Stomach (tissue), 19 donors: Measurements from ENCODE around the gene PIP5K1B. TPM values are rescaled to one million over a fixed set of nuclear protein-coding genes. Genes with fewer than 3 reads are reported as not detected.

ENCODE experiments used
- DNase-seq, 2 donors: peaks; one replicate each; pipeline versions ENCODE4 v3.0.0 to v3.0.0-alpha.2; 2013 to 2019
- H3K27ac ChIP-seq, 5 donors: fragments of 200-600 bp in 4 of 5; sonication (generic) in 4 of 5; one replicate each; pipeline ENCODE4 v1.5.1; 2013 to 2019; ENCODE audit warnings: mild to moderate bottlenecking in 1 of 5, moderate library complexity in 1 of 5
- H3K27me3 ChIP-seq, 3 donors: fragments of 200-600 bp; sonication (generic); one replicate each; pipeline ENCODE4 v1.5.1; 2017 to 2019; ENCODE audit warnings: mixed run types in 1 of 3
- H3K36me3 ChIP-seq, 4 donors: fragments of 200-600 bp; sonication (generic); 1 replicate in 3 of 4; 2 replicates in 1 of 4; pipeline ENCODE4 v1.5.1; 2016 to 2019
- H3K4me1 ChIP-seq, 4 donors: fragments of 200-600 bp; sonication (generic); one replicate each; pipeline ENCODE4 v1.5.1; 2016 to 2019
- H3K4me3 ChIP-seq, 4 donors: fragments of 200-600 bp; sonication (generic) in 3 of 4; one replicate each; pipeline ENCODE4 v1.5.1; 2016 to 2019; ENCODE audit warnings: mild to moderate bottlenecking in 1 of 4
- H3K9me3 ChIP-seq, 4 donors: fragments of 200-600 bp; sonication (generic); one replicate each; pipeline ENCODE4 v1.5.1; 2016 to 2019
- CTCF ChIP-seq, 7 experiments: fragments of 450-650 bp in 4 of 7; fragments of 200-600 bp in 3 of 7; sonication (generic) in 3 of 7; IDR thresholded peaks; one replicate each; pipeline ENCODE4 v1.5.1; 2016 to 2019; ENCODE audit warnings: antibody characterized with exemption in 7 of 7, control low read depth in 2 of 7, mild to moderate bottlenecking in 1 of 7
- EP300 ChIP-seq: sonication (generic); formaldehyde crosslinking; IDR thresholded peaks from one replicate; pipeline ENCODE4 v1.6.1; 2017; ENCODE audit warnings: antibody characterized with exemption
- POLR2A ChIP-seq, 4 donors: fragments of 450-650 bp; IDR thresholded peaks; one replicate each; pipeline ENCODE4 v1.6.1; 2016; ENCODE audit warnings: antibody characterized with exemption in 4 of 4, control low read depth in 2 of 4, mild to moderate bottlenecking in 1 of 4, moderate library complexity in 1 of 4
- POLR2AphosphoS5 ChIP-seq, 3 donors: sonication (generic); formaldehyde crosslinking; IDR thresholded peaks; one replicate each; pipeline ENCODE4 v1.6.1; 2016; ENCODE audit warnings: antibody characterized with exemption in 3 of 3
- WGBS, 5 donors: extraction: QIAGEN DNeasy Blood & Tissue Kit in 3 of 5; methylation state at CpG; one replicate each; pipeline versions ENCODE4 v1.1.5 to v1.1.7; 2013 to 2018; 5-methylcytosine and 5-hydroxymethylcytosine counted together
- intact Hi-C: fragments of 100-400 bp; cut with DNase I; formaldehyde crosslinking; loops from one replicate; pipeline ENCODE4 v1.15.1; 2023; ENCODE audit warnings: low total_unique reads
- long read RNA-seq, 10 donors: transcript quantifications; one replicate each; lab custom pipeline, GENCODE V29; 2026
- polyA plus RNA-seq, 3 donors: library from polyadenylated mRNA; stranded (reverse); fragments of 200-250 nt; gene quantifications; one replicate each; pipeline ENCODE4 v1.2.3, GENCODE V29; 2013
- total RNA-seq, 5 donors: library from RNA; depleted of rRNA; stranded (reverse); fragments of >200 nt; gene quantifications; one replicate each; pipeline versions ENCODE4 v1.1.0 to v1.2.3, GENCODE V29; 2014 to 2016
- donor health status: healthy with polysubstance abuse.
- donor health status: Bipolar disorder and iron deficiency.
- donor health status: healthy.

The PIP5K1B gene
- total RNA-seq (10 to 100 TPM in 4 of 5 donors, 1 to 10 TPM in 1; 2.3 to 33.8 (median 20.1) TPM), polyA plus RNA-seq (10 to 100 TPM in 1 of 3 donors, 1 to 10 TPM in 2; 3.2 to 27.2 (median 8.0) TPM)
- long read RNA-seq, donor 1, partial matches to known transcripts = 0 of 1 reads
- long read RNA-seq, donor 1, other reads (novel, unspliced or antisense) = 0 of 1 reads
- long read RNA-seq, donor 2, partial matches to known transcripts = 0 of 1 reads
- long read RNA-seq, donor 2, other reads (novel, unspliced or antisense) = 0 of 1 reads
- long read RNA-seq, donor 3 = 0 reads
- long read RNA-seq, donor 4 = 0 reads
- long read RNA-seq, donor 5 = 0 reads
- long read RNA-seq, donor 6 = 0 reads
- long read RNA-seq, donor 7, partial matches to known transcripts = 0 of 2 reads
- long read RNA-seq, donor 7, other reads (novel, unspliced or antisense) = 0 of 2 reads
- long read RNA-seq, donor 8, partial matches to known transcripts = 5 of 5 reads
- long read RNA-seq, donor 8, other reads (novel, unspliced or antisense) = 0 of 5 reads
- long read RNA-seq, donor 9, partial matches to known transcripts = 0 of 1 reads
- long read RNA-seq, donor 9, other reads (novel, unspliced or antisense) = 0 of 1 reads
- long read RNA-seq, donor 10, partial matches to known transcripts = 0 of 2 reads
- long read RNA-seq, donor 10, other reads (novel, unspliced or antisense) = 0 of 2 reads

GRCh38 chr9:68704814-68705530 lies at the start of gene PIP5K1B:
Gene PIP5K1B, plus strand, starts transcription at chr9:68705240. Its CDS starts 117,375 bp downstream, at chr9:68822615.
- Histone ChIP-seq H3K36me3 (no peaks in the 10 kb centered on the region), H3K27me3 (peaks cover 0 to 50% (median 0%) of the 10 kb centered on the region in 3 donors), H3K9me3 (no peaks in the 10 kb centered on the region), H3K27ac (peak within 1 kb of the TSS; percentile 86 to 98 (median 91)), H3K4me3 (peak within 1 kb of the TSS; percentile 62 to 81 (median 66)), H3K4me1 (peaks cover 18 to 37% (median 26%) of the 10 kb centered on the region in 4 donors)
- TF ChIP-seq POLR2A (IDR thresholded peaks at IDR 0.05) (peak in 2 of 4 donors; percentile 34 to 83), POLR2AphosphoS5 (IDR thresholded peaks at IDR 0.05) (peak in 2 of 3 donors; percentile 87 to 88), CTCF (IDR thresholded peaks at IDR 0.05) (peak in 1 of 7 experiments; percentile 35), EP300 (no peak)
- peak; percentile 88 to 94 for DNase-seq
- intact Hi-C loops = no loop called here
- 0 to 2% (median 1%) methylated on average over 12 to 84 of the region's 84 CpGs for WGBS, 5 donors

GRCh38 chr9:68664036-68664435 lies 41.0 kb upstream of the PIP5K1B start:
- no peaks in the 10 kb centered on the region for H3K36me3 ChIP-seq
- no peaks in the 10 kb centered on the region for H3K9me3 ChIP-seq
- intact Hi-C loops = no loop called here
- no peak for DNase-seq
- H3K4me1 ChIP-seq = no peaks in the 10 kb centered on the region
- no peak overlapping the region for H3K4me3 ChIP-seq
- no peak for TF ChIP-seq CTCF (IDR thresholded peaks at IDR 0.05)
- TF ChIP-seq POLR2AphosphoS5 (IDR thresholded peaks at IDR 0.05) = no peak
- no peak for TF ChIP-seq EP300
- no peak for TF ChIP-seq POLR2A (IDR thresholded peaks at IDR 0.05)
- H3K27ac ChIP-seq = no peak overlapping the region
- no peaks in the 10 kb centered on the region for H3K27me3 ChIP-seq

GRCh38 chr9:68668127-68668526 lies 36.9 kb upstream of the PIP5K1B start:
- Histone ChIP-seq H3K9me3 (no peaks in the 10 kb centered on the region), H3K36me3 (no peaks in the 10 kb centered on the region), H3K27ac (no peak overlapping the region), H3K27me3 (no peaks in the 10 kb centered on the region), H3K4me3 (no peak overlapping the region), H3K4me1 (no peaks in the 10 kb centered on the region)
- intact Hi-C loops = no loop called here
- 39 to 75% (median 54%) methylated on average over 1 of the region's 1 CpG for WGBS, 5 donors
- DNase-seq = no peak
- TF ChIP-seq EP300 (no peak), POLR2AphosphoS5 (IDR thresholded peaks at IDR 0.05) (no peak), CTCF (IDR thresholded peaks at IDR 0.05) (no peak), POLR2A (IDR thresholded peaks at IDR 0.05) (no peak)

- no peaks in the 10 kb centered on the region for H3K9me3 ChIP-seq
- DNase-seq = peak in 1 of 2 donors; percentile 47
- TF ChIP-seq EP300 (no peak), CTCF (IDR thresholded peaks at IDR 0.05) (no peak), POLR2A (IDR thresholded peaks at IDR 0.05) (no peak), POLR2AphosphoS5 (IDR thresholded peaks at IDR 0.05) (no peak)
- no peak overlapping the region for H3K4me3 ChIP-seq
- WGBS, 5 donors = 57 to 63% (median 60%) methylated on average over 9 of the region's 9 CpGs
- H3K4me1 ChIP-seq = no peaks in the 10 kb centered on the region
- H3K27ac ChIP-seq = no peak overlapping the region
- H3K27me3 ChIP-seq = no peaks in the 10 kb centered on the region
- no peaks in the 10 kb centered on the region for H3K36me3 ChIP-seq
- intact Hi-C loops = no loop called here
Measured at GRCh38 chr9:68669218-68669617, 35.8 kb upstream of the PIP5K1B start.
